RWPE2 (cell line): ENCODE data around the gene SCRN3.
"Not testable (repeated sequence)": the region's sequence is repeated elsewhere in the genome, so short reads cannot be mapped to it uniquely, and the experiment has no call there.

Experiments used
- ATAC-seq: fragments of 200-7000 bp; cut with Tn5 transposase; 3 replicates; pipeline ENCODE4 v1.9.1; 2021; ENCODE audit warnings: low read depth
- DNase-seq: peaks from one replicate; pipeline ENCODE4 v3.0.0-alpha.2; 2020; ENCODE audit warnings: low spot score
- H3K27ac ChIP-seq: fragments of 450-650 bp; 2 replicates; pipeline ENCODE4 v1.5.1; 2017; ENCODE audit warnings: mild to moderate bottlenecking; ENCODE audit not compliant: poor library complexity, severe bottlenecking
- H3K27me3 ChIP-seq: fragments of 250-450 bp; sonication (Bioruptor Pico); 2 replicates; pipeline ENCODE4 v1.5.1; 2021; ENCODE audit warnings: mild to moderate bottlenecking, moderate library complexity; ENCODE audit not compliant: insufficient read depth, poor library complexity, severe bottlenecking
- H3K36me3 ChIP-seq: fragments of 250-450 bp; sonication (Bioruptor Pico); 2 replicates; pipeline ENCODE4 v1.5.1; 2020; ENCODE audit warnings: low read depth, mild to moderate bottlenecking, moderate library complexity
- H3K4me1 ChIP-seq: fragments of 250-450 bp; sonication (Bioruptor Pico); 2 replicates; pipeline ENCODE4 v1.5.1; 2021; ENCODE audit warnings: mild to moderate bottlenecking, moderate library complexity; ENCODE audit not compliant: insufficient read depth, poor library complexity, severe bottlenecking
- H3K4me3 ChIP-seq: fragments of 250-450 bp; sonication (Bioruptor Pico); 2 replicates; pipeline ENCODE4 v1.5.1; 2021; ENCODE audit warnings: mild to moderate bottlenecking, moderate library complexity; ENCODE audit not compliant: severe bottlenecking
- H3K9me3 ChIP-seq: fragments of 250-450 bp; sonication (Bioruptor Pico); 2 replicates; pipeline ENCODE4 v1.5.1; 2021; ENCODE audit warnings: mild to moderate bottlenecking, moderate library complexity; ENCODE audit not compliant: severe bottlenecking
- TF ChIP-seq, protein P1 (sequence below): fragments of 450-650 bp; IDR thresholded peaks from one replicate; pipeline ENCODE4 v1.5.1; 2017; ENCODE audit warnings: mild to moderate bottlenecking, moderate library complexity; ENCODE audit not compliant: poor library complexity, severe bottlenecking

The SCRN3 gene

DNA sequence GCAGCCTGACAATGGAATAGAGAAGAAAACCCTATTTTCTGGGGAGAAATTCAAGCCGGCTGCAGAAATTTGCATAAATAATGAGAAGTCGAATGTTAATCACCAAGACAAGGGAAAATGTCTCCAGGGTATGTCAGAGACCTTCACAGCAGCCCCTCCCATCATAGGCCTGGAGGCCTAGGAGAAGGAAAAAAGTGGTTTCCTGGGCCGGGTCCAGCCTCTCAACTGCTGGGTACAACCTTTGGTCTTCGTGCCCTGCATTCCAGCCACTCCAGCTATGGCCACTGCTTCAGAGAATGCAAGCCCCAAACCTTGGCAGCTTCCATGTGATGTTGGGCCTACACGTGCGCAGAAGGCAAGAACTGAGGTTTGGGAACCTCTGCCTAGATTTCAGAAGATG lies 6.0 kb upstream of the SCRN3 start:
- H3K27me3 ChIP-seq: no peaks in the 10 kb centered on the region
- DNase-seq (no peak), ATAC-seq (no peak)
- H3K36me3 ChIP-seq: peaks cover 32% of the 10 kb centered on the region
- peaks cover 9% of the 10 kb centered on the region for H3K4me1 ChIP-seq
- TF ChIP-seq, protein P1, sequence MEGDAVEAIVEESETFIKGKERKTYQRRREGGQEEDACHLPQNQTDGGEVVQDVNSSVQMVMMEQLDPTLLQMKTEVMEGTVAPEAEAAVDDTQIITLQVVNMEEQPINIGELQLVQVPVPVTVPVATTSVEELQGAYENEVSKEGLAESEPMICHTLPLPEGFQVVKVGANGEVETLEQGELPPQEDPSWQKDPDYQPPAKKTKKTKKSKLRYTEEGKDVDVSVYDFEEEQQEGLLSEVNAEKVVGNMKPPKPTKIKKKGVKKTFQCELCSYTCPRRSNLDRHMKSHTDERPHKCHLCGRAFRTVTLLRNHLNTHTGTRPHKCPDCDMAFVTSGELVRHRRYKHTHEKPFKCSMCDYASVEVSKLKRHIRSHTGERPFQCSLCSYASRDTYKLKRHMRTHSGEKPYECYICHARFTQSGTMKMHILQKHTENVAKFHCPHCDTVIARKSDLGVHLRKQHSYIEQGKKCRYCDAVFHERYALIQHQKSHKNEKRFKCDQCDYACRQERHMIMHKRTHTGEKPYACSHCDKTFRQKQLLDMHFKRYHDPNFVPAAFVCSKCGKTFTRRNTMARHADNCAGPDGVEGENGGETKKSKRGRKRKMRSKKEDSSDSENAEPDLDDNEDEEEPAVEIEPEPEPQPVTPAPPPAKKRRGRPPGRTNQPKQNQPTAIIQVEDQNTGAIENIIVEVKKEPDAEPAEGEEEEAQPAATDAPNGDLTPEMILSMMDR: no peak
- H3K9me3 ChIP-seq: no peaks in the 10 kb centered on the region
- no peak overlapping the region for H3K27ac ChIP-seq
- H3K4me3 ChIP-seq: no peak overlapping the region

DNA sequence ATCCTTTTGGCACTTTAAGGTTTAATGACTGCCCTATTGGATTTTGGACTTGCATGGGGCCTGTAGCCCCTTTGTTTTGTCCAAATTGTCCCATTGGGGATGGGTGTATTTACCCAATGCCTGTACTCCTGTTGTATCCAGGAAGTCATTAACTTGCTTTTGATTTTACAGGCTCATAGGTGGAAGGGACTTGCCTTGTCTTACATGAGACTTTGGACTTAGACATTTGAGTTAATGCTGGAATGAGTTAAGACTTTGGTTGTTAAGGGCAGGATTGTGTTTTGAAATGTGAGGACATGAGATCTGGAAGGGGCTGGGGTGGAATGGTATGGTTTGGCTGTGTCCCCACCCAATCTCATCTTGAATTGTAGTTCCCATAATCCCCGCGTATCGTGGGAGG lies 5.2 kb upstream of the SCRN3 start:
- not testable (repeated sequence) for ATAC-seq, H3K27me3 ChIP-seq, H3K9me3 ChIP-seq, DNase-seq, H3K4me3 ChIP-seq, H3K27ac ChIP-seq
- Histone ChIP-seq H3K4me1 (peaks cover 11% of the 10 kb centered on the region), H3K36me3 (peaks cover 32% of the 10 kb centered on the region)

DNA sequence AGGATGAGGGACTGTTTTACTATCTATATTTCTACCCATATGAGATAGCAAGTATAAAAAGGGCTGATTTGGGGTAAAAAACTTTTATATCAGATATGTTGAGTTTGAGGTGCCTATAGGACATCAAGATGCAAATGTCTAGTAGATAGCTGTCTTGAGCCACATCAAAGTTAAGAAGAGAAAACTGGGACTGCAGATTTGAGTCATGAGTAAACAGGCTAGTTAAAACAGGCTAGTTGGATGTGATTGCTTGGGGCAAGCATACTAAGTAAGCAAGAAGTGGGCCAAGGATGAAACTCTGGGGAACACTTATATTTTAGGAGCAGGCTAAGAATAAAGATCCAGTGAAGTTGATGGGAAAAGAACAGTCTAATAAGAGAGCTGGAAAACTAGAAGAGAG lies 2.8 kb upstream of the SCRN3 start:
- H3K36me3 ChIP-seq: peaks cover 19% of the 10 kb centered on the region
- peaks cover 11% of the 10 kb centered on the region for H3K4me1 ChIP-seq
- H3K27me3 ChIP-seq: no peaks in the 10 kb centered on the region
- no peak overlapping the region for H3K27ac ChIP-seq
- no peak for ATAC-seq
- H3K4me3 ChIP-seq: no peak overlapping the region
- TF ChIP-seq, protein P1: no peak
- no peaks in the 10 kb centered on the region for H3K9me3 ChIP-seq
- DNase-seq: no peak

DNA sequence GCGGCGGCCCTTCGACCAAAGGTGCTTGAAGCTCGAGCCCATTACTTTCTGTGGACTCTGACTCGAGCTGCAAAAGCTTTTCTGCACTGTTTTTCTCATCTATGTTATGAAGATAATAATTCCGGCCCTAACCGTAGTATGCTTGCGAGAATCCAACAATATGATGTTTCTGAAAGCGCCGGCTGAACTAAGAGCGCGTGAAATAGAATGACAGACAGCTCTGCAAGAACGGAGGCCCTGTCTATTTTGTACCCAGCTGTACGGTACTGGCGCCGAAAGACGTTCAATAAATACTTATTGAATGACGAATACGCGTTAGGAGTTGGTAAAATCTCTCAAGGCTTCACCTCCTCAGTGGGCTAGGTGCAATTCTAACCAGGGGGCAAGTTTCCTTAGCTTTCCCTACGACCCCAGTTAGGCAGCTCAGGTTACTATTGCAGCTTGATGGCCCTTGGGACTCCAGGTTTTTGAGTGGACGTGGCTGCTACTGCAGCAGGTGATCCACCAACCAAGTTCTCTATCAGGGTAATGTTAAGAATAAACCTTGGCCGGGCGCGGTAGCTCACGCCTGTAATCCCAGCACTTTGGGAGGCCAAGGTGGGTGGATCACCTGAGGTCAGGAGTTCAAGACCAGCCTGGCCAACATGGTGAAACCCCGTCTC lies 570 bp downstream of the SCRN3 start:
- H3K36me3 ChIP-seq: peaks cover 29% of the 10 kb centered on the region
- H3K4me1 ChIP-seq: peaks cover 11% of the 10 kb centered on the region
- H3K27me3 ChIP-seq: no peaks in the 10 kb centered on the region
- no peaks in the 10 kb centered on the region for H3K9me3 ChIP-seq
- H3K27ac ChIP-seq: peak overlapping the region; percentile 30
- DNase-seq (no peak), ATAC-seq (peak; percentile 64)
- peak overlapping the region; percentile 55 for H3K4me3 ChIP-seq
- TF ChIP-seq, protein P1: no peak

DNA sequence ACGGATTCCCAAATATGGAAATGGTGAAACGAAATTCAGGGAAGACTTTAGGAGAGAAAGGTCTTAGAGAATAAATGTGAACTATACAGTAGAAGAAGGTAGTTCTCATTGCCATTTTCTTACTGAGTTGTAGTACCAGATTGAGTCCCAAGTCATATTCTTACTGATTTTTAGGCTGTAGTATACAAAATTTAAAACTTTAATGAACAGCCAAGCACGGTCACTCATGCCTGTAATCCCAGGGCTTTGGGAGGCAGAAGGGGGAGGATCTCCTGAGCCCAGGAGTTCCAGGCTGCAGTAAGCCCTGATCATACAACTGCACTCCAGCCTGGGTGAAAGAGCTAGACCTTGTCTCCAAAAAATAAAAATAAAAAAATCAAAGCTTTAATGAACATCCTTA lies 2.2 kb downstream of the SCRN3 start:
- H3K9me3 ChIP-seq: no peaks in the 10 kb centered on the region
- no peaks in the 10 kb centered on the region for H3K27me3 ChIP-seq
- ATAC-seq (no peak), DNase-seq (no peak)
- peaks cover 11% of the 10 kb centered on the region for H3K4me1 ChIP-seq
- TF ChIP-seq, protein P1: no peak
- H3K4me3 ChIP-seq: no peak overlapping the region
- no peak overlapping the region for H3K27ac ChIP-seq
- peaks cover 39% of the 10 kb centered on the region for H3K36me3 ChIP-seq
